Activated naive CD8-positive, alpha-beta T cell (primary cell): ENCODE results near the gene MEPCE.

Experiments used
- H3K27ac Mint-ChIP-seq: one replicate; pipeline ENCODE4 v1.8.0; 2021; ENCODE audit warnings: mixed read lengths
- H3K27me3 Mint-ChIP-seq: one replicate; pipeline ENCODE4 v1.8.0; 2021; ENCODE audit warnings: mixed read lengths
- H3K36me3 Mint-ChIP-seq: one replicate; pipeline ENCODE4 v1.8.0; 2021; ENCODE audit warnings: mixed read lengths
- H3K4me1 Mint-ChIP-seq: one replicate; pipeline ENCODE4 v1.8.0; 2021; ENCODE audit warnings: low read depth, mixed read lengths
- H3K4me3 Mint-ChIP-seq: one replicate; pipeline ENCODE4 v1.8.0; 2021; ENCODE audit warnings: mild to moderate bottlenecking, mixed read lengths
- H3K9me3 Mint-ChIP-seq: one replicate; pipeline ENCODE4 v1.8.0; 2021; ENCODE audit warnings: low read depth, mixed read lengths

The MEPCE gene

GRCh38 chr7:100476101-100476780, 46.6 kb downstream of the MEPCE start:
- H3K4me1 Mint-ChIP-seq = peaks cover 40% of the 10 kb centered on the region
- peaks cover 2% of the 10 kb centered on the region for H3K36me3 Mint-ChIP-seq
- peak overlapping the region; percentile 92 for H3K27ac Mint-ChIP-seq
- H3K27me3 Mint-ChIP-seq = no peaks in the 10 kb centered on the region
- H3K9me3 Mint-ChIP-seq = no peaks in the 10 kb centered on the region
- peak overlapping the region; percentile 85 for H3K4me3 Mint-ChIP-seq

GRCh38 chr7:100476903-100477870, 47.6 kb downstream of the MEPCE start:
- H3K4me1 Mint-ChIP-seq = peaks cover 44% of the 10 kb centered on the region
- H3K27me3 Mint-ChIP-seq = no peaks in the 10 kb centered on the region
- peaks cover 2% of the 10 kb centered on the region for H3K36me3 Mint-ChIP-seq
- H3K9me3 Mint-ChIP-seq = no peaks in the 10 kb centered on the region
- peak overlapping the region; percentile 85 for H3K4me3 Mint-ChIP-seq
- peak overlapping the region; percentile 80 for H3K27ac Mint-ChIP-seq

- Mint-ChIP-seq H3K4me1 (peaks cover 48% of the 10 kb centered on the region), H3K36me3 (peaks cover 2% of the 10 kb centered on the region), H3K27me3 (no peaks in the 10 kb centered on the region)
These were observed 48.2 kb downstream of the MEPCE start for GRCh38 chr7:100477871-100478267.

GRCh38 chr7:100478958-100479660, 49.5 kb downstream of the MEPCE start, which contains the start of gene TSC22D4:
Gene TSC22D4 (minus strand): TSS chr7:100479214. CDS start chr7:100478038, 1,176 bp downstream.
- Mint-ChIP-seq H3K36me3 (no peaks in the 10 kb centered on the region), H3K9me3 (no peaks in the 10 kb centered on the region), H3K27ac (peak within 1 kb of the TSS; percentile 78), H3K27me3 (no peaks in the 10 kb centered on the region), H3K4me3 (peak within 1 kb of the TSS; percentile 92), H3K4me1 (peaks cover 39% of the 10 kb centered on the region)

More at GRCh38 chr7:100477871-100478267, 48.2 kb downstream of the MEPCE start:
- Mint-ChIP-seq H3K4me3 (peak overlapping the region; percentile 92), H3K27ac (peak overlapping the region; percentile 78), H3K9me3 (no peaks in the 10 kb centered on the region)

GRCh38 chr7:100481466-100481865, 51.8 kb downstream of the MEPCE start:
- no peaks in the 10 kb centered on the region for H3K27me3 Mint-ChIP-seq
- no peaks in the 10 kb centered on the region for H3K36me3 Mint-ChIP-seq
- H3K4me3 Mint-ChIP-seq = no peak overlapping the region
- H3K9me3 Mint-ChIP-seq = no peaks in the 10 kb centered on the region
- no peak overlapping the region for H3K27ac Mint-ChIP-seq
- peaks cover 21% of the 10 kb centered on the region for H3K4me1 Mint-ChIP-seq

- peak overlapping the region; percentile 88 for H3K4me3 Mint-ChIP-seq
- no peaks in the 10 kb centered on the region for H3K36me3 Mint-ChIP-seq
- no peaks in the 10 kb centered on the region for H3K9me3 Mint-ChIP-seq
- H3K27ac Mint-ChIP-seq = peak overlapping the region; percentile 34
- H3K27me3 Mint-ChIP-seq = no peaks in the 10 kb centered on the region
- peaks cover 14% of the 10 kb centered on the region for H3K4me1 Mint-ChIP-seq
These were observed 53.1 kb downstream of the MEPCE start for GRCh38 chr7:100482728-100483089.

GRCh38 chr7:100483090-100483721, 53.6 kb downstream of the MEPCE start:
- no peaks in the 10 kb centered on the region for H3K36me3 Mint-ChIP-seq
- H3K4me3 Mint-ChIP-seq = peak overlapping the region; percentile 88
- H3K27me3 Mint-ChIP-seq = no peaks in the 10 kb centered on the region
- no peaks in the 10 kb centered on the region for H3K9me3 Mint-ChIP-seq
- no peak overlapping the region for H3K27ac Mint-ChIP-seq
- peaks cover 14% of the 10 kb centered on the region for H3K4me1 Mint-ChIP-seq
